KOPT-K1 (cell line): ENCODE data around the gene CALML3.

Source experiments
- H3K27ac ChIP-seq: fragments of 200-600 bp; sonication (generic); 2 replicates; pipeline ENCODE4 v1.5.1; 2016; ENCODE audit warnings: antibody characterized with exemption, mild to moderate bottlenecking, low read depth, low read length; ENCODE audit not compliant: poor library complexity, severe bottlenecking
- H3K36me3 ChIP-seq: fragments of 200-600 bp; sonication (generic); 2 replicates; pipeline ENCODE4 v1.5.1; 2017; ENCODE audit warnings: antibody characterized with exemption, mild to moderate bottlenecking, low read length, moderate library complexity; ENCODE audit not compliant: insufficient read depth
- H3K9me3 ChIP-seq: fragments of 200-600 bp; sonication (generic); 2 replicates; pipeline ENCODE4 v1.5.1; 2017; ENCODE audit warnings: antibody characterized with exemption, low read length, mild to moderate bottlenecking; ENCODE audit not compliant: insufficient read depth, poor library complexity, severe bottlenecking

Gene CALML3

GRCh38 chr10:5485948-5486852 lies 38.6 kb upstream of the CALML3 start:
- H3K9me3 ChIP-seq, result no peaks in the 10 kb centered on the region
- H3K27ac ChIP-seq, result no peak overlapping the region
- no peaks in the 10 kb centered on the region for H3K36me3 ChIP-seq

GRCh38 chr10:5486853-5487235 lies 37.9 kb upstream of the CALML3 start:
- Histone ChIP-seq H3K27ac (no peak overlapping the region), H3K36me3 (no peaks in the 10 kb centered on the region), H3K9me3 (no peaks in the 10 kb centered on the region)

- H3K27ac ChIP-seq, result no peak overlapping the region
- H3K36me3 ChIP-seq, result no peaks in the 10 kb centered on the region
- H3K9me3 ChIP-seq, result peaks cover 6% of the 10 kb centered on the region
Observed at GRCh38 chr10:5488272-5489161, 36.2 kb upstream of the CALML3 start.

- H3K27ac ChIP-seq, result no peak overlapping the region
Observed at GRCh38 chr10:5490032-5490431, 34.7 kb upstream of the CALML3 start.

GRCh38 chr10:5490698-5491464 lies 33.9 kb upstream of the CALML3 start:
- no peaks in the 10 kb centered on the region for H3K36me3 ChIP-seq
- peaks cover 6% of the 10 kb centered on the region for H3K9me3 ChIP-seq
- no peak overlapping the region for H3K27ac ChIP-seq

More at GRCh38 chr10:5490032-5490431, 34.7 kb upstream of the CALML3 start:
- Histone ChIP-seq H3K9me3 (peaks cover 6% of the 10 kb centered on the region), H3K36me3 (no peaks in the 10 kb centered on the region)

- no peaks in the 10 kb centered on the region for H3K36me3 ChIP-seq
- no peak overlapping the region for H3K27ac ChIP-seq
- H3K9me3 ChIP-seq, result peaks cover 6% of the 10 kb centered on the region
Observed at GRCh38 chr10:5491477-5491876, 33.3 kb upstream of the CALML3 start.

- Histone ChIP-seq H3K27ac (no peak overlapping the region), H3K9me3 (peaks cover 6% of the 10 kb centered on the region), H3K36me3 (no peaks in the 10 kb centered on the region)
Observed at GRCh38 chr10:5492322-5492855, 32.4 kb upstream of the CALML3 start.

GRCh38 chr10:5492929-5493576 lies 31.7 kb upstream of the CALML3 start:
- no peak overlapping the region for H3K27ac ChIP-seq
- peaks cover 6% of the 10 kb centered on the region for H3K9me3 ChIP-seq
- H3K36me3 ChIP-seq, result no peaks in the 10 kb centered on the region

GRCh38 chr10:5493691-5494090 lies 31.1 kb upstream of the CALML3 start:
- Histone ChIP-seq H3K36me3 (no peaks in the 10 kb centered on the region), H3K9me3 (peaks cover 6% of the 10 kb centered on the region), H3K27ac (no peak overlapping the region)

GRCh38 chr10:5494611-5495010 lies 30.1 kb upstream of the CALML3 start:
- H3K36me3 ChIP-seq, result no peaks in the 10 kb centered on the region
- H3K9me3 ChIP-seq, result peaks cover 6% of the 10 kb centered on the region
- no peak overlapping the region for H3K27ac ChIP-seq

GRCh38 chr10:5496261-5497250 lies 28.2 kb upstream of the CALML3 start:
- Histone ChIP-seq H3K36me3 (no peaks in the 10 kb centered on the region), H3K9me3 (peaks cover 6% of the 10 kb centered on the region), H3K27ac (no peak overlapping the region)

GRCh38 chr10:5497289-5497688 lies 27.5 kb upstream of the CALML3 start:
- peaks cover 4% of the 10 kb centered on the region for H3K9me3 ChIP-seq
- no peaks in the 10 kb centered on the region for H3K36me3 ChIP-seq

GRCh38 chr10:5497948-5498730 lies 26.6 kb upstream of the CALML3 start:
- Histone ChIP-seq H3K27ac (no peak overlapping the region), H3K9me3 (no peaks in the 10 kb centered on the region), H3K36me3 (no peaks in the 10 kb centered on the region)

More at GRCh38 chr10:5497289-5497688, 27.5 kb upstream of the CALML3 start:
- H3K27ac ChIP-seq, result no peak overlapping the region
